NCI-H345 treated with DMSO at 0.1 percent for 48 hours (cell line): ENCODE results near the gene ALDOA.
"Not testable (repeated sequence)": the region's sequence is repeated elsewhere in the genome, so short reads cannot be mapped to it uniquely, and the experiment has no call there.

Experiments used
- DNase-seq: peaks from one replicate; lab custom pipeline; 2025; ENCODE audit not compliant: unreplicated experiment; lab: John Stamatoyannopoulos, UW

ALDOA gene

DNA sequence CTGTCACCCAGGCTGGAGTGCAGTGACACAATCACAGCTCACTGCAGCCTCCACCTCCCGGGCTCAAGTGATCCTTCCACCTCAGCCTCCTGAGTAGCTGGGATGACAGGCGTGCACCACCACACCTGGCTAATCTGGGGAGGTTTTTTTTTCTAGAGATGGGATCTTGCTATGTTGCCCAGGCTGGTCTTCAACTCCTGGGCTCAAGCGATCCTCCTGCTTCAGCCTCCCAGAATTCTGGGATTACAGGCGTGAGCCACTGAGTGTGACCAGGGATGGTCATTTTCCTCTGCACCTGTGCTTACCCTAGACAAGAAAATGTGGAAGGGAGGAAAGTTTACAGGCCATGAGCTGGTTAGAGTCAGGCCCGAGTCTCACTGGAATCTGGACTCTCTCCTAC is 24.9 kb upstream of the ALDOA start:
- DNase-seq = not testable (repeated sequence)

DNA sequence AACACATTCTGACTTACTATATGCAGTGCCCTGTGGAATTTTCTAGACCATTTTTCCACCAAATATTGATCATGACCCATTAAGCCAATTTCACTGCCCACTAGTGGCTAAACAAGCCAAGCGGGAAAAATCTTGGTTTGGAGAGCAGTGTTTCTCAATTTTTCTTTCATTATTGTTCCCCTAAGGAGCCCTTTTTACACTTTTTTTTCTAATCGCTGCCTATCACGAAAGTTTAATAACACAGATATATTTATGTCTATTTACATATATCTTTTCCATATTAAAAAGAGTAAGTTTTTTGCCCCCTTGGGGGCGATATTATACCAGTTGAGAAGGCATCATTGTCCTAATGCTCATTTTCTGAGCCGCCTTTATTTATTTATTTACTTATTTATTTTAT is 23.7 kb upstream of the ALDOA start:
- no peak for DNase-seq

DNA sequence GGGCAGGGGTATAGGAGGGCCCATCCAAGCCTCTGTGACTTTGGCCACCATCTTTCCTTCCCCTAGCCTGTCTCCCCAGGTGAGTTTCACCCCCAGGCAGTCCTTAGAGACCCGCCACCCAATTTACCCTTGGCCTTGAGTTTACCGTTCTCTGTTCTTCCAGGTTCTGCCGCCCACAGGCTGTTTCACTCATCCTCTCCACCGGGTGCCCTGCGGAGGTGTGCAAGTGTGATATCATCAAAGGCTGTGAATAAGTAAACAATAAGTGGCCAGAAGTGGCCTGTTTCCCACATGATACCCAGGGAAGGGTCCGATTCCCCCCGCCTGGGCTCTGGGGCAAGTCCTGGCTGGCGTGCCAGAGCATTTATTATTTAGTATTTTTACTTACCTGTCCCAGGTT is 19.4 kb upstream of the ALDOA start:
- DNase-seq = no peak

DNA sequence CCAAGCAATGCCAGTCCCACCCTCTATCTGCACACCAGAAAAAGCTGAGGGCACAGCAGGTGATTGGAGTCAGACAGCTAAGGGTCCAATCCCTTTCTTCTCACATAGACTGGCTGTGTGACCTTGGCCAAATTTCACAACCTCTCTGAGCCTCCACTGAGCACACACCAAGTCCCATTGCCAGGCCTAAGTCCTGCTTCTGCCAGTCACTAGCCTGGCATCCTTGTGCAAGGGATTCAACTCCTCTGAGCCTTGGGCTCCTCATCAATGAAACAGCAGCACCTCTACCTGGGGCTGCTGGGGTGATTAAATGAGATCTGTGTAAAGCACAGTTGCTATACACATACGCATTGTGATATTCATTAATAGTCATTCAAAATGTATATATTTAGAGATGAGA is 19.0 kb upstream of the ALDOA start:
- no peak for DNase-seq

DNA sequence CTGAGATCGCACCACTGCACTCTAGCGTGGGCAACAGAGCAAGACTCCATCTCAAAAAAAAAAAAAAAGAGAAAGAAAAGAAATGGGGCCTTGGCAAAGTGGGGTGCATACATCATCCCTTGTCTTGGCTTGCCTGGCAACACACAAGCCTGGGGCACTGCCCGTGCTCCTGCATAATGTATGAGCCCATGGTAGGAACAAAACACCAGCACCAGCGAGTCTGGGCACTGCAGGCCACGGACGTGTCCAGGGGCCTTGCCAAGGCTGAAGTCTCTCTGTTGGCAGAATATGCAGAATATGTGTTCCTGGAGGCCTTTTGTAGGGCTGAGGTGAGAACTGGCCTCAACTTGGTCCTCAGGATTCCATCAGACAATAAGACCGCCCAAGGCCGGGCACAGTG is 15.7 kb upstream of the ALDOA start:
- DNase-seq = no peak

DNA sequence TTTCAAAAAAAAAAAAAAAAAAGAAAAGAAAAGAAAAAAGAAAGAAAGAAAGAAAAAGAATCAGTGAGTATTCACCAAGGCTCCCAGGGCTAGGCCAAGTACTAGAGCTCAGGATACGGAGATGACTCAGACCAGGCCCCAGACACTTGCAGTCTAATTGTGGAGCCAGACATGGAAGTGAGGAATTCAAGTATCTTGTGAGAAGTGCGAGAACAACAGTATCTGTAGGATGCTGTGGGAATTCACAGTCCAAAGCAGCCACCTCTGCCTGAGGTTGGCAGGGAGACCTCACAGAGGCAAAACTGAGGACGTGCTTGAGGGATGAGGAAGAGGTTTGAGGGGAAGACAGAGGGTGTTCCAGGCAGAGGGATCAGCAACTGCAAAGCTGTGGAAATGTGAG is 14.0 kb upstream of the ALDOA start:
- no peak for DNase-seq

DNA sequence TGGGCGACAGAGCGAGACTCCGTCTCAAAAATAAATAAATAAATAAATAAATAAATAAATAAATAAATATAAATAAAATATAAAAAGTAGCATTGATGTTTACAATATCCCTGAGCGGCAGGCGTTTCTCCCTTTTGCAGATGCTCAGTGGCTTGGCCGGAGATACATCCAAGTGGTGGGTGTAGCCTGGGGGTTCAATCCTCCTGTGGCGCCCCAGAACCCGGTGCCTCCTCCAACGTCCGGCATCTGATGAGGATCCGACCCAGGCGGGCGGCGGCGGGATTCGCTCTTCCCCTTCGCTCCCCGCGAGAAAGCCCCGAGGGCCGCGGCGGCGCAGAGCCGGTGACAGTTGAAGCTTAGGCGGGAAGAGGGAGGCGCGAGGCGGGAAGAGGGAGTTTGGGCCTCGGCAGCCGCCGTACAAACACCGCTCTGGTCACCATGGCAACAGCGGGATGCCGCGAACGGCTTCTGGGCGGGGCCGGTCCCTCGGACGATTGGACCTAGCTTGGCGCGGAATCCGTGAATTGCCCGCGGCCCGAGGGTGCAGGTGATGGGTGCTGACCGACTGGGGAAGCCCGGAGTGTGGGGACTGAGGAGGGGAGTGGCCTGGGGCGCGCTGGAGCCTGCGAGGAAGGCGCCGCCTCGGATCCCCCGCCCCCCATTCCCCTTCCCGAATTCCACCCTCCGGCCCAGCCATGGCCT is 12.7 kb upstream of the ALDOA start:
- peak; percentile 95 for DNase-seq

DNA sequence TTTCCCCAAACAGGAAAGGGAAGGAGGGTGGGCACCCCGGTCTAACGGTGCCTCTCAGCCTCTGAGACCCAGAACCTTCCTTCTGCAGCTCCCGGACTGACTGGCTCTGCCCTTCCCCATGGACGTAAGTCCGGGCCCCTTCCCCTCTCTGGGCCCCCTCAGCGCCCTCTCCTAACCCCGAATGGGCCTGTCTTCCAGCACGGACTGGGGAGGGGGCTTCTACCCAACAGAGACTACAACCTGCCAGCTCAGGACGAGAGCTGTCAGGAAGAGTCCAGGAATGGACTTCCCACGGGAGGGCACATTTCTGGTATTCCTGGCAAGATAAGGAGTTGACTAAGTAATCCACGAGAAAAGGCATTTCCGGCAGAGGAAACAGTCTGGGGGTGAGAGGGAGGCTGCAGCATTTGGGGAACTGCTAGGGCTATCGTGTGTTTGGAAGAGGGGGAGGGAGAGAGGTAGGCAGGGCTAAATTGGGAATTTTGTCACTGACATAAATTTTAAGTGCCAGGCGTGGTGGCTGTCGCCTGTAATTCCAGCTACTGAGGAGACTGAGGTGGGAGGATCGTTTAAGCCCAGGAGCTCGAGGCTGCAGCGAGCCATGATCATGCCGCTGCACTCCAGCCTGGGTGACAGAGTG is 12.1 kb upstream of the ALDOA start:
- DNase-seq = no peak

DNA sequence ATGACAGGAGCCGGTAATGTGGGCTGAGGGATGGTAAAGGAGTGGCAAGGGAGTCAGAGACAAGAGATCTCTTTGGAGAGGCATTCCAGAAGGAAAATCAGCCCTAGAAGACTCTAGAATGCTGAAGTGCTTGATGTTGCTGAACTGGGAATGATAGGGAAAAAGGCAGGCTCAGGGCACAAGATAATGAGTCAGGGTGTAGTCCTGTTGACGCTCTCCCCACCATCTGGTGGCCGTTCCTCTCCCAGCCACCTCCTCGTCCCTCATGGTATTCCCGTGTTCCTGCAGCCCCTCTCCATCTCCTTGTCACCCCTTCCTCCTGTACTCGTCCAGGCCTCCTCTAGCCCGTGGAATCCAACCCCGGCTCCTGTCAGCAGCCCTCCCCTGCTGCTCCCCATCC is 11.1 kb upstream of the ALDOA start:
- DNase-seq = no peak

DNA sequence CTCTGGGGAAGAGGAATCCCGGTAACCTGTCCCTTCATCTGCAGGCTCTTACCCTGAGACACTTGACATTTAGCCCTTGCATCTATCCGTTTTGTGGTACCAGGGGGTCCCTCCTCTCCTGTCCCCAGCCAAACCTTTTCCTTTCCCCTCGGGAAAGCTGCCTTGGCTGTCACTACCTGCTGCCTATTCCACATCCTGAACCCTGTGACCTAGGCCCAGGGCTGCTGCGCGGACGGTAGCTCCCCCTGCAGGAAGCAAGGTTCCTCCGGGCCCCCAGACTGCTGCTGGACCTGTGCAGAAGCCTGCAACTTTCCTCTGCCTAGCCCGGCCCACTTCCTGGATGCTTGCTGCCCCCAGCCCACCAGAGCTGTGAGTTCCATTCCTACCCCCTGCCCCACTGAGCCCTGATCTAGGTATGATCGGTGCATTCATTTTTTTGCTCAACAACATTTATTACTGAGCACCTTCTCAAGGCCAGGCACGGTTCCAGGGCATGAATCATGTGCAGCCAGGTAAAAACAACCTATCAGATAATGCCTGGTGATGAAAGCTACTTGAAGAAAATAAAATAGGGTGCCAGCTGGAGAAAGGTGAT is 10.5 kb upstream of the ALDOA start:
- DNase-seq = no peak

DNA sequence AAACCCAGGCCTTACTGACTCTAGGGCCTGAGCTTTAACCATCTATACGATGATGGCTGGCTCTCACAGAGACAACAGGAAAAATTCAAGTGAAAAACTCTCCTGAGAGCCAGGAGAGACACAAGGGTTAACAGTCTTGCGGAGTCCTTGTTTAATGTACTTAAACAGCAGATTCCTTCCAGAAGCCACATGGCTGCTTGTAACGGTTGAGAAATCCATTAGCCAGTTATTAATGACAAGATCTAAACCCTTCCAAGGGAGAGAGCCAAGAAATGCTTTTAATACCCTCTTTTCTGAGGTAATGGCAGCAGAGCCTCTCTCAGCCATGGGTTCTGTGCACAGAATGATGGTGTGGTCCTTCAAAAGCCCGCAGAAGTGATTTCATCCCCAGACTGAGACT is 5.2 kb upstream of the ALDOA start:
- DNase-seq = no peak

DNA sequence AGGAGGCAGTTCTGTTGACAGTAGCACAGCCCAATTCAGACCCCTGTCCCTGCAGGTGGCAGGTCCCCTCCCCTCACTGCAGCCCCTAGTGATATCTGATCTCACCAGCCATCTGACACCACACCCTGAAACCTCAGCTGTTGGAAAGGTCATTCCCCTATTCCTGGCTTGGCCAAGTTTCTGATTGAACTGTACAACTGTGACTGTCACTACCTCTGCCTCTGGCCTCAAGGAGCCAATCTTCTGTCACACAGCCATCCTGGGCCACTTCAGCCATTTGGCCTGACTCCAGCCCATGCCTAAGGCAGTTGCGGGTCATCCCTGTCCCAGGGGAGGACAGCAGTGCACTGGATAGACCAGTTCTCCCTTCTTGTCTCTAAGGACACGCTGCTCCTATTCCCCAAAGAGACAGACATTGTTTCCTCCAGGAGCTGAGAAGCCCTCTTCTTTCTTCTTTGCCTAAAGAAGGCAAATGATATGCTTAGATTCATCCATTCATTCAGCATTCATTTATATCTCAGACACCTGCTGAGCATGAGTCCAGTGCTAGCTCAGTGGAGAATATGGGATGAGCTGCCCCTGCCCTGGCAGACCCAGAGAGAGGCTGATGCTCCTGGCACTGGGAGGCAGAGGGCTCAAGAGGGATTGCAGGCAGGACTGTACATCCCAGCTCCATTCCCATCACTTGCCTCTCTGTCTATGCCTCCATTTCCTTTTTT is 4.6 kb upstream of the ALDOA start:
- no peak for DNase-seq

DNA sequence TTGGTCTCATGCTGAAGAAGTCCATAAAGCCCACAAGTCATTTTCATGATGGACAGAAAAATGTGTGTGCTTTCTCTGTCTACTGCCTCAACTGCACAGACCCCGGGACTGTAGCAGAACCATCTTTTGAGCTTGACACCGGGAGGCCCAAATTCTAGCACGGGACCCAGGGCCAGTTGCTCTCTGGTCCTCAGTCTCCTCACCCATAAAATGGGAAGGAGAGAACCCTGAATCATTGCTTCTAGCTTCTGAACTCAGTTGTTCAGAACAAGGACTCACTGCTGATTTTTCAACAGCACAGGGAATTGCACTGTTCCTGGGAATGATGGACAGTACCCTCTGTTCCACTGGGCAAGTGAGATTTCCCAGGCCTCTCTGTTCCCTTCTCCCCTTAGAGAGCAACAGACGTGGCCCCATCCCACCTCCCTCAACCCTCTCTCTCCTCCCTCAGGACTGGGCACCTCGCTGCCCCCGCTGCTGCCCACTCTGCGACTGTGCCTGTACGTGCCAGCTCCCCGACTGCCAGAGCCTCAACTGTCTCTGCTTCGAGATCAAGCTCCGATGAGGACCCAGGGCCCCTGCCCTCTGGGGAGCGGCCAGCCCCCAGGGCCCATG is 2.2 kb upstream of the ALDOA start:
- DNase-seq = no peak

DNA sequence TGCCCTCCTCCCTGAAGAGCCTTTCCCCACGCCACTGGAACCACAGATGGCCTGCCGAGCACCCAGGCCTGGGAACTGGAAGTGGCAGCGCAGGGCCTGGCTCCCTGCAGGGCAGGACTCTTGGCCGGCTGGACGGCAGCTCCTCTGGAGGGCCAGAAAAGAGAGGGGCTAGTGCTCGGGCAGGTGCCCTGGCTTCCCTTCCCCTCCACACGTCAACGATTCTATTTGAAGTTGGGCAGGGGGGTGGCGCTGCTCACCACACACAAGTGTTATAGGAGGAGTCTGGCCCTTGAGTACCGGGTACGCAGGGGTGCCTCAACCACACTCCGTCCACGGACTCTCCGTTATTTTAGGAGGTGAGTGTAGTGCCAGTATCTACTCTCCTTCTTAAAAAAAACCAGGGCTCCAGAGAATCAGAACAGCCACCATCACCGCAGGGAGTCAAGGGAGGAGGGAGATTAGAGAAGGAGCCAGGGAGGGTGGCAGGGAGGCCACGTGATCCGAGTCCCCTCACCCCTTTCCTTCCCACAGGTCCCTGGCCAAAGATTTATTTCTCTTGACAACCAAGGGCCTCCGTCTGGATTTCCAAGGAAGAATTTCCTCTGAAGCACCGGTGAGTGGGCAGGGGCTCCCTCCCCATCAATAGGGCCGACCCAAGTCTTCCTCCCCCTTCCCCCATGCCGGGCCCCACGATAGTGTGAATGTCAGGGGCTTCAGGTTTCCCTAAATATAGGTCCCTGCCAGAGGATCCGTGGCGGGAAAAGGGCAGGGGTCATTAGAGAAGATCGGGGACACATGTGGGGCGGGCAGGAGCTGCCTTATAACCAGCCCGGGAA is 1.4 kb upstream of the ALDOA start:
- DNase-seq = peak; percentile 39

DNA sequence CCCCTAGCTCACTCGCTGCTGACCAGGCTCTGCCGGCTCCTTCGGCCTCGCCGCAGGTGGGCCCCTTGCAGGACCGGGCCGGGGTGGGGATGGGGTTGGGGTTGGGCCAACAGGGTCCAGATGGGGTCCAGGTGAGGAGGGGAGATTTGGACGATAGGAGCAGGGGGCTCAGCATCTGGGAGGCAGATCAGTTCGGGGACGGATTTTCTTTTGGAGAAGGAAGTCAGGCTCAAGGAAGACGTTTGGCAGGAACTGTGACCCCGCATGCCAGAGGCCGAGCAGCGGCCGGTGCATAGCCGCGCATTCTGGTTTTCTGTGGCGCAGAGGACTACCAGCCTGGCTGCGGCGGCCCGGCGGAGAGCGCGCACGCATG is 845 bp upstream of the ALDOA start:
- DNase-seq = no peak

DNA sequence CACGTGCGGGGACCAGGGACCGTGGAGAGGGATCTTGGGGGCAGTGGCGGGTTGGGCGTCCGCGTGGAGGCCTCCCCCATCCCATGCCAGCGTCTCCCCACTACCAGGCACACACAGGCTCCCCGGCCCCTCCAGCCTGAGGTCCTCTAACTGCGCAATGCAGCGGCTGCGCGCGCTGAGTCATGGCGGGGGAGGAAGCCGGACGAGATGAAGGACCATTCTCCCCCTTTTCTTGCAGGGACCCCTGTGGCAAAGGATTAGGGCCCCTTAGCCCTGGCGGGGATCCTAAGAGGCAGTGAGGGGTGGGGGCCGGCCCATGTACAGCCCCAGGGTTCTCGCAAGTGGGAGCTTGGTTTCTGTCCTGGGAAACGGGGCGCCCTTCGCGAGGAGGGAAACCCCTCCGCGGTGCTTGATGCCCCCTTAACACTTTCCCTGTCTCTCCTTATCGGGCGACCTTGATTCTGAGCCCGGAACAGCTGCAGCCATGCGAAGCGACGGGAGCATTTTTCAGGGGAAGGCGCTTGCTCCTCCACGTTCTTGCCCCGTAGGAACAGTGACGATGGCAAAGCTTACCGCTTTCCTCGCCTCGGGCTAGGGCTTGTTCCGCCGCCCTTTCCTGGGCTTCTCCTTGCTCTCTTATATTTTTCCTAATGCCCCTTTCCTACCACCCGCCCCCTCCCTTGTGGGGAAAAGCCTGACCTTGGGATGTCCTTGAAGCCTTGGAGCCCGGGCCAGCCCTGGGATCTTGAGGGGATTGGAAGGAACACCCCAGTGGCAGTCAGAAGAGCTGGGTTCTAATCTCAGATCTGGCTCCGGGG is 592 bp downstream of the ALDOA start:
- no peak for DNase-seq

DNA sequence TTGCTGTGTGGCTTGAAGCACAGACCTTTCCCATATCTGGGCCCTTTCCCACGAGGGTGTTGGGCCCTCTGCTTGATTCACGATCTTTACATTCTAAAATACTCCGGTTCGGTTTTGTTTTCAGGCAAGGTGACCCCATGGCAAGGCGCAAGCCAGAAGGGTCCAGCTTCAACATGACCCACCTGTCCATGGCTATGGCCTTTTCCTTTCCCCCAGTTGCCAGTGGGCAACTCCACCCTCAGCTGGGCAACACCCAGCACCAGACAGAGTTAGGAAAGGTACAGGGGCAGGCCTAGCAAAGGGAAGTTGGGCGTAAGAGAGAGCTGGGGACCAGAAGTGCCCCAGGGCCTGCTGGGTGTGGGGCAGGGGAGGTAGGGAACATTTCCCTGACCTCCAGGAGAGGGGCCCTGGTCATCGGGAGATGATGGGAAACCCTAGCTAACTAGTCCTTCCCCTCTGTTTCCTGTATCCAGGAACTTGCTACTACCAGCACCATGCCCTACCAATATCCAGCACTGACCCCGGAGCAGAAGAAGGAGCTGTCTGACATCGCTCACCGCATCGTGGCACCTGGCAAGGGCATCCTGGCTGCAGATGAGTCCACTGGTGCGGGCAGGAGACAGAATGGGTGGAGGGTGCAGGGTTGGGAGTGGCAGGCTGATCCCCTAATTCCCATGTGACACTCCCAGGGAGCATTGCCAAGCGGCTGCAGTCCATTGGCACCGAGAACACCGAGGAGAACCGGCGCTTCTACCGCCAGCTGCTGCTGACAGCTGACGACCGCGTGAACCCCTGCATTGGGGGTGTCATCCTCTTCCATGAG is 1.4 kb downstream of the ALDOA start:
- no peak for DNase-seq

DNA sequence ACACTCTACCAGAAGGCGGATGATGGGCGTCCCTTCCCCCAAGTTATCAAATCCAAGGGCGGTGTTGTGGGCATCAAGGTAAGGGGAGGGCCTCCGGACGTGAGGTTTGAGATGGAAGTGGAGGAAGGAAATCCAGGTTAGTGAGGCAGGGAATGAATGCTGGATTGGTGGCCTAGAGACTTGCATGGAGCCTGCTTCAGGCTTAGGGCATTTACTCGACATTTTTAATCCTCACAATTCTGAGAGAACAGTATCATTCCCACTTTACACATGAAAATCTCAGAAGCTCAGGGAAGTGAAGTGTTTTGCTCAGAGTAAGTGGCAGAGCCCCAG is 2.0 kb downstream of the ALDOA start:
- DNase-seq = no peak

DNA sequence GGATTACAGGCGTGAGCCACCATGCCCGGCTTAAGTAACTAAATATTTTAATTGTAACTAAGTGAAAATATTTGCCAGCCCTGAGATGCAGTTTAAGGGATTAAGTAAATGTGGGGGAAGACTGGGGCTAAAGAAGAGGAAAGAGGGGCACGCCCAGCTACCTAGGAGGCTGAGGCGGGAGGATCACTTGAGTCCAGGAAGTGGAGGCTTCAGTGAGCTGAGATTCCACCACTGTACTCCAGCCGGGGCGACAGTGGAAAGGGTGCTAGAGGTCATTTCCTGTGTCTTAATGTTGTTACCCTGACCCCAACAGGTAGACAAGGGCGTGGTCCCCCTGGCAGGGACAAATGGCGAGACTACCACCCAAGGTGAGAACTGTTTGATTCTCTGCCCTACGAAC is 2.8 kb downstream of the ALDOA start:
- no peak for DNase-seq
